WERI-Rb-1 (cell line): Measurements from ENCODE around the gene C3orf33.

Experiments
- DNase-seq: peaks from one replicate; pipeline ENCODE4 v3.0.0-alpha.2; 2020
- H3K27ac ChIP-seq: fragments of 250-450 bp; sonication (Bioruptor Pico); 2 replicates; pipeline ENCODE4 v1.5.1; 2020; ENCODE audit warnings: mild to moderate bottlenecking, moderate library complexity
- H3K27me3 ChIP-seq: fragments of 250-450 bp; sonication (Bioruptor Pico); 2 replicates; pipeline ENCODE4 v1.5.1; 2021; ENCODE audit warnings: mild to moderate bottlenecking, low read depth, moderate library complexity; ENCODE audit not compliant: insufficient read depth, severe bottlenecking
- H3K36me3 ChIP-seq: fragments of 250-450 bp; sonication (Bioruptor Pico); 2 replicates; pipeline ENCODE4 v1.5.1; 2020; ENCODE audit warnings: mild to moderate bottlenecking, moderate library complexity
- H3K4me3 ChIP-seq: 2 replicates; pipeline ENCODE4 v1.5.1; 2011; ENCODE audit warnings: low read depth, mild to moderate bottlenecking, control low read depth, low read length
- H3K9me3 ChIP-seq: fragments of 250-450 bp; sonication (Bioruptor Pico); 2 replicates; pipeline ENCODE4 v1.5.1; 2021; ENCODE audit warnings: mild to moderate bottlenecking, moderate library complexity; ENCODE audit not compliant: severe bottlenecking
- CTCF ChIP-seq: IDR thresholded peaks from 2 replicates; pipeline ENCODE4 v1.5.1; 2011; ENCODE audit warnings: low read depth, mild to moderate bottlenecking, control low read depth, inconsistent platforms, low read length

Gene C3orf33

GRCh38 chr3:155744626-155745324 is 61.3 kb downstream of the C3orf33 start, which contains the start of gene PLCH1:
Gene PLCH1 (minus strand): TSS chr3:155745071. CDS start chr3:155704224, 40,847 bp downstream.
- peak within 1 kb of the TSS; percentile 46 for H3K27ac ChIP-seq
- peak within 1 kb of the TSS; percentile 87 for H3K4me3 ChIP-seq
- no peaks in the 10 kb centered on the region for H3K36me3 ChIP-seq
- no peaks in the 10 kb centered on the region for H3K9me3 ChIP-seq
- H3K27me3 ChIP-seq = no peaks in the 10 kb centered on the region
- DNase-seq = peak; percentile 90
- TF ChIP-seq CTCF = no peak

- H3K27ac ChIP-seq = peak overlapping the region; percentile 46
- peak; percentile 85 for DNase-seq
- H3K4me3 ChIP-seq = peak overlapping the region; percentile 87
- no peaks in the 10 kb centered on the region for H3K36me3 ChIP-seq
- TF ChIP-seq CTCF = no peak
- H3K9me3 ChIP-seq = no peaks in the 10 kb centered on the region
- no peaks in the 10 kb centered on the region for H3K27me3 ChIP-seq
Measured at GRCh38 chr3:155744010-155744625, 62.0 kb downstream of the C3orf33 start.

- H3K27me3 ChIP-seq = no peaks in the 10 kb centered on the region
- no peak for TF ChIP-seq CTCF
Measured at GRCh38 chr3:155743606-155744005, 62.5 kb downstream of the C3orf33 start.

DNA sequence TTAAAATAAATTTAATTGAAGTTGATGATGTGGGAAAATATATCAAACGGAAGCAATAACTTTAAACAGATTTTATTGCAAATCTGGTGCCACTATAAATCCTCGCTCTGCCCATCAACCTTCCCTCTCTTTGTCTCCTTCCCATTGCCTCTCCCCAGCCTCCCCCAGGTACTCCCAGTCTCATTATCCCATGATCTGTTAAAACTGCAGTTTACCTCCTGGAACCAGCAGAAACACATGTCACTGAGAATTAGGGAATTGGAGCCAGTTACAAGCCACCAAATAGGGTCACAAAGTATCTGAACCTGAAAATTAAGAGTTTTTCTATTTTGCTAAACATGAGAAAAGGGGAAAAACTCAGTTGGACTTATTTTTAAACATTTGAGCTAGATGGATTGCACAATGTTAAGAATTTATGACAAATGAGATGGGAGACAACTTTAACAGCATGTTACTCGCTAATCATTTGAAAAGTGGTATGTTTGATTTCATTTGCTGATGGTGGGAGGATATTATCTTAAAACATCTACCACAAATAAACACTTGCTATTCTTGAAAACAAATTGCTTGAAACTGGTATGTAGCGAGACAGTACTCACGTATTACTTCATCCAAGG is 63.6 kb downstream of the C3orf33 start:
- TF ChIP-seq CTCF = no peak
- Histone ChIP-seq H3K4me3 (no peak overlapping the region), H3K36me3 (no peaks in the 10 kb centered on the region), H3K9me3 (no peaks in the 10 kb centered on the region), H3K27ac (no peak overlapping the region), H3K27me3 (no peaks in the 10 kb centered on the region)
- no peak for DNase-seq

More at GRCh38 chr3:155743606-155744005, 62.5 kb downstream of the C3orf33 start:
- H3K27ac ChIP-seq = no peak overlapping the region
- DNase-seq = no peak
- H3K36me3 ChIP-seq = no peaks in the 10 kb centered on the region
- H3K4me3 ChIP-seq = peak overlapping the region; percentile 87
- no peaks in the 10 kb centered on the region for H3K9me3 ChIP-seq

- DNase-seq = no peak
- Histone ChIP-seq H3K9me3 (no peaks in the 10 kb centered on the region), H3K36me3 (no peaks in the 10 kb centered on the region), H3K27ac (no peak overlapping the region), H3K27me3 (no peaks in the 10 kb centered on the region), H3K4me3 (no peak overlapping the region)
- TF ChIP-seq CTCF = no peak
Measured at GRCh38 chr3:155741603-155742002, 64.5 kb downstream of the C3orf33 start.
